SHP77 (cell line): ENCODE data around the gene EFCAB5.
A peak's percentile ranks its signal among the peaks of the same experiment; 100 is the strongest.
"Not testable (repeated sequence)": the region's sequence is repeated elsewhere in the genome, so short reads cannot be mapped to it uniquely, and the experiment has no call there.

Experiments used
- DNase-seq, 2 experiments: peaks; one replicate each; lab custom pipeline; 2025; lab: John Stamatoyannopoulos, UW

EFCAB5 gene

DNA sequence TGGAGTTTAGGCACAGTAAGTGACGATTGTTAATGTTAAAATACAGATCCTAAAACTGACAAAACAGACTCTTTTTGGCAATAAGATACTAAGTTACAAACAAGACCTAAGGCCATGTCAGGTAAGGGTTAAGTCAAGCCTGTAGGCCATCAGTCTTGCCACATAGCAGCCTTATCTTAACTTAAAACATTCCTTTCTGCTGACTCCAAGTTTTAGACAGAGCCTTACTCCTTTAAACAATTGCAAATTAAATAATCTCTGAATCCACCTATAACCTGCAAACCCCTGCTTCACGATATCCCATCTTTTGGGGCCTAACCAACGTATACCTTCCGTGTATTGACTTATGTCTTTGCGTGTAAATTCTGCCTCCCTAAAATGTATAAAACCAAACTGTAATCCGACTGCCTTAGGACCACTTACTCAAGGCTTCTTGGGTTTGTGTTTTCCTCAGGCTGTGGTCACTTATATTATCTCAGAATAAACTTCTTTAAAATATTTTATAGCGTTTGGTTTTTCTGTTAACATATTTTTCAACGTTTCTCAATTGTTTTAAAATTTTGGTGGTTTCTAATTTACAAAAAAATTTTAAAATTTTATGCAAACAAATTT, 64.4 kb downstream of the EFCAB5 start:
- DNase-seq, result no peak

DNA sequence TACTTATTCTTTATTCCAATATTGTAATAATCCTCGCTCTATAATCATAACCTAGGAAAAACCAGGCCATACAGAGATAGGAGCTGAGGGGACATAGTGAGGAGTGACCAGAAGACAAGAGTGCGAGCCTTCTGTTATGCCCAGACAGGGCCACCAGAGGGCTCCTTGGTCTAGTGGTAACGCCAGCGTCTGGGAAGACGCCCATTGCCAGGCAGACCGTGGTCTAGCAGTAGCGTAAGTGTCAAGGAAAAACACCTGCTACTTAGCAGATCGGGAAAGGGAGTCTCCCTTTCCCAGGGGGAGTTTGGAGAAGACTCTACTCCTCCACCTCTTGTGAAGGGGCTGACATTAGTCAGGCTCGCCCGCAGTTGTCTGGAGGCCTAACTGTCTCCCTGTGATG, 70.5 kb downstream of the EFCAB5 start:
- not testable (repeated sequence) for DNase-seq

DNA sequence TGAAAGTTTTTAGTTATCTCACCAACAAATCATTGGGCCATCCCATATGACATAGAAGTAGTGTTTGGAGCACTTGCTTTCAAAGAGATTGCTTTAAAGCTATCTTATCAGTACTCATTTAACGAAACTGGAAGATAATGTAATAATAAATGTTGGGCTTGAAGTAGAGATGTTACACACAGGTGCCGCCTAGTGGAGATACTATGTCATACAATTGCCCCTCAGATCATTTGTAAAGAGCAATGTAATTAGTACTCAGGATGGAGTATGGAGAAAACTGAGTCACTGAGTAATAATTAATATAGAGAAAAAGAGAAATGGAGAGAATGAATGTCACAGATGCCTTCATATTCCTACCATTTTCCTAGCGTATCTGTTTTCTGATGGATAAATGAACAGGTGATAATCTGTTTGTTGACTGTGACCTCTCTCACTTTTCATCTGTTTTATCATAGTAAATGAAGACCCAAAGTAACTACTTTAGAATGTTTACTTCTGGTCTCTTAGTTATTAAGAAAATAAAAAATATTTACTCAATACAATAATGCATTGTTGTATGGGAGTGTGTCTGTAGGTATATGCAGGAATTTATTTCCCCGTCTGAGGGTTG, 80.4 kb downstream of the EFCAB5 start:
- peak; percentile 8 to 18 for DNase-seq

DNA sequence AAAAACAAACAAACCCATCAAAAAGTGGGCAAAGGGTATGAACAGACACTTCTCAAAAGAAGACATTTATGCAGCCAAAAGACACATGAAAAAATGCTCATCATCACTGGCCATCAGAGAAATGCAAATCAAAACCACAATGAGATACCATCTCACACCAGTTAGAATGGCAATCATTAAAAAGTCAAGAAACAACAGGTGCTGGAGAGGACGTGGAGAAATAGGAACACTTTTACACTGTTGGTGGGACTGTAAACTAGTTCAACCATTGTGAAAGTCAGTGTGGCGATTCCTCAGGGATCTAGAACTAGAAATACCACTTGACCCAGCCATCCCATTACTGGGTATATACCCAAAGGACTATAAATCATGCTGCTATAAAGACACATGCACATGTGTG, 83.9 kb downstream of the EFCAB5 start:
- DNase-seq, result not testable (repeated sequence)

DNA sequence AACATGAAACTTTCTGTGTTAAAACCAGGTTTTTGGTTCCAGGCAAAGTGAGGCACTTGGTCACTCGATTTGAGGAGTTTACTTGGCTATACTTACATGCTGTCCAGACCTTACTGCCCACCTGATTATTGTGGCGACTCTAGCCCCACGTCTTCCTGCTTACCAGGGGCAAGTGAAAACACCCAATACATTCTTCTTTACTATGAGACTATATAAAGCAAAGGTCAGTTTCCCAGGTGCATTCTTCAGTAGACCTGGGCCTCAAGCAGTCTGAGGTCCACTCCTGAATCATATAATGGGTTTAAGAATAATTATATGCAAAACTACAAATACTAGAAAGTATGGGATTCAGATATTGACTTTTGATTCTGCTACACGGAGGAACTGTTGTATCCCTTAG, 86.2 kb downstream of the EFCAB5 start:
- no peak for DNase-seq

DNA sequence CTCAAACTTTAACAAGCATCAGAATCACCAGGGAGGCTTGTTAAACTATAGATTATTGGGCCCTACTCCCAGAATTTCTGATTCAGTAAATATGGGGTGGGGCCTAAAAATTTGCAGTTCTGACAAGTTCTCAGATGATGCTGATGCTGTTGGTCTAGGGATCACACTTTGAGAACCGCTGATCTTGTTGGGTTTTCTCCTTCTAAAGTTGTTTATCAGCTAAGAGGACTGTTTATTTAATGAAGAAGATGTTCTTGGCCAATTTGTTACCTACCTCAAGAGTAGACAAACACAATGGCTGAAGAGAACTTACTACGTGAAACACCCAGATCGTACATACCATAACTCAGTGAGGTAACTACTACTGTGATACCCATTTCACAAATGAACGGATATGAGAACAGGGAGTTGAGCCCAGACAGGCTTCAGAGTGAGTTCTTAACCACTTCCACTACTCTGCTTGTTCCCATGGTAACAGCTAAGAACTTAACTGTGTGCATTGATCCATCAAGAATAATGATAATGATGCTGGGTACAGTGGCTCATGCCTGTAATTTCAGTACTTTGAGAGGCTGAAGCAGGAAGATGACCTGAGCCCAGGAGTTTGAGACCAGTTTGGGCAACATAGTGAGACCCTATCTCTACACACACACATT, 89.9 kb downstream of the EFCAB5 start:
- DNase-seq, result no peak

DNA sequence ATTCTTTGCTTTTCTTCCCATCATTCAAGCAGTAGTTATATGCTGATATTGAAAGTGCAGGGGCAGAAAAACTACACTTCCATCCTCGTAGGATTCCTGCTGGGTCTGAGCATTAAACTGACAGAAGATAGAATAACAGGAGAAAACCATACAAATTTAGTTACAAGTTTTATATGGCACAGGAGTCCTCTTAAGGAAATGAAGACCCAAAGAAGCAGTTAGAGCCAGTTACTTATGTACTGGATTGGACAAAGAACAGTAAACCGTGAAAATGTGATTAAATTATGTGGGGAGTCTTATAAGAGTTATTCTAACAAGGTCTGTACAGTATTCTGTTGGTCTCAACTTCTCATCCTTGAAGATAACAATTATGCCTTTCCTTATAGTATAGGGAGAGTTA, 93.9 kb downstream of the EFCAB5 start:
- DNase-seq, result no peak

DNA sequence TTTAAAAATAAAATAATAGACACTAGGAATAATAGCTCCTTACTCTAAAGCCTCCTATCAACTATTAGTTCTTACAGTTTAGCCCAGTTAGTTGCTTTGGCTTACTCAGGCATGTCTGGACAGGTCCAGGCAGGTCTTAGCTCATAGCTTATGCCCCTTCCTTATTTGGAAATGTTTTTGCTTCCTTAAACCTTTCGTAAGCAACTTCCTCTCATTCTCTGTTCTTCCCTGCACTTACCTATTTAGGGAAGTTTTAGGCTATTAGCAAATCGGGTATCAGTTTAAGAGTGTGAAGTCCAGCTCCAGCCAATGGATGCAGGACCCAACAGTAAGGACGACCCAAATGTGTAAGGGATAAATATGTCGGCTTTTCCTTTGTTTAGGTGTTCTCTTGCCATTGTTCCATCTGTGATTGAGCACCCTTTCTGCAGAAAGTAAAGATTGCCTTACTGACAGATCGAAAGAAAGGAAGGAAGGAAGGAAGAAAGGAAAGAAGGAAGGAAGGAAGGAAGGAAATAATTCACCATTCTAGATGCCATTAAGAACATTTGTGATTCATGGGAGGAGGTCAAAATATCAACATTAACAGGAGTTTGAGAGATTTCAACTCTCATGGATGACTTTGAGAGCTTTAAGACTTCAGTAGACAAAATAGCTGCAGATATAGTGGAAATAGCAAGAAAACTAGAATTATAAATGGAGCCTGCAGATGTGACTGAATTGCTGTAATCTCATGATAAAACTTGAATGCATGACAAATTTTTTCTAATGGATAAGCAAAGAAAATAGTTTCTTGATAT, 99.5 kb downstream of the EFCAB5 start:
- DNase-seq, result not testable (repeated sequence)

DNA sequence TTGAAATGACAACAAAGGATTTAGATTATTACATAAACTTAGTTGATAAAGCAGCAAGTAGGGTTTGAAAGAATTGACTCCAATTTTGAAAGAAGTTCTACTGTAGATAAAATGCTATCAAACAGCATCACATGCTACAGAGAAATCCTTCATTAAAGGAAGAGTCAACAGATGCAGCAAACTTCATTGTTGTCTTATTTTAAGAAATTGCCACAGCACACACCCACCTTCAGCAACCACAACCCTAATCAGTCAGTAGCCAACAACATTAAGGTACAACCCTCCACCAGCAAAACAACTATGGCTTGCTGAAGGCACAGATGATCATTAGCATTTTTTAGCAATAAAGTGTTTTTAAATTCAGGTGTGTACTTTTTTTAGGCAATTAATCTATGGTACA, 100.1 kb downstream of the EFCAB5 start:
- DNase-seq, result no peak

DNA sequence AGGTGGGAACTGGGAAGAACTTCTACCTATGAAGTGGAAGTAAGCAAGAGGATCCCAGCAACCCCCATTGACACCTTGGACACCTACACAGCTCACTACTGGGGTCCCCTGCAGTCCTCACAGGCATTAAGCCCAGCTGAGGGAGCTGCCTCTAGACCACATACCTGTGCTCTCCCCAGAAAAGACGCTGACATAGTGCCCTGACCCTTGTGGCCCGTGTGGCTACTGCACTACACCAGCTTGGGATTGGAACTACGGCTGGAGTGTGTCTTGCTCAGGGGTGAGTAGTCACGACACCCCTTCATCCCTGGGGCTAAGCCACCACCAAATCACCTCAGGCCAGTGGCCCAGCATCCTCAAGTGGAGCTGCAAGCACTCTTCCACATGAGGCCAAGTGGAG, 120.9 kb downstream of the EFCAB5 start:
- no peak for DNase-seq

DNA sequence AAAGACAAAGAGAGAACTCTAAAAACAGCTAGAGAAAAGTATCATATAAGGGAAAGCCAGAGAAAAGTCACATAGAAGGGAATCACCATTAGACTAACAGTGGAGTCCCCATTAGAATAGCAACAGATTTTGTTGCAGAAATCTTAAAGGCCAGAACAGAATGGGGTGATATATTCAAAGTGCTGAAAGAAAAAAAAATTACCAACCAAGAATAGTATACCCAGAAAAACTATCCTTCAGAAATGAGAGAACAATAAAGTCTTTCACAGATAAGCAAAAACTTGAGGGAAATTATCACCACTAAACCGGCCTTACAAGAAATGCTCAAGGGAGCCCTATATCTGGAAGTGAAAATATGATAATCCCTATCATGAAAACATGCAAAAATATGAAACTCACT, 123.3 kb downstream of the EFCAB5 start:
- DNase-seq, result no peak

DNA sequence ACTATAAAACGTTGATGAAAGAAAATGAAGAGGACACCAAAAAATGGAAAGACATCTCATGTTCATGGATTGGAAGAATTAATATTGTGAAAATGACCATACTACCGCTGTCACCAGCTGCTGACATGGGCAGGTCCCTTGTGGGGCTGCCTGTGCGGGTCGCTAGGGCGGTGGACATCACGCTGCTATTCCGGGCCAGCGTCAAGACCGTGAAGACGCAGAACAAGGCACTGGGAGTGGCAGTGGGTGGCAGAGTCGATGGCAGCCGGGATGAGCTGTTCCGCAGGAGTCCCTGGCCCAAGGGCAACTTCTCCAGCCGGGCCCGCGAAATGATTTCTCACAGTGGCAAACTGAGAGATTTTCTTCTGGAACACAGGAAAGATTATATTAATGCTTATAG, 127.0 kb downstream of the EFCAB5 start:
- DNase-seq, result no peak

DNA sequence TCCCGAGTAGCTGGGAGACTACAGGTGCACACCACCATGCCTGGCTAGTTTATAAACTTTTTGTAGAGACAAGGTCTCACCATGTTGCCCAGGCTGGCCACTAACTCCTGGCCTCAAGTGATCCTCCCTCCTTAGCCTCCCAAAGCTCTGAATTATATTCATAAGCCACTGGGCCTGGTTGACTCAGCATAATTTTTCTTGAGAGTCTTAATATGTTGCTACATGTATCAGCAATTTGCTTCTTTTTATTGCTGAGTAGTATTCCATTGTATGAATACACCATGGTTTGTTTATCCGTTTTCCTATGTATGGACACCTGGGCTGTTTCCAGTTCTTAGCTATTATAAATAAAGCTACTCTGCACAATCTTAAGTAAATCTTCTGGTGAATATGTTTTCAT, 132.8 kb downstream of the EFCAB5 start:
- no peak for DNase-seq

DNA sequence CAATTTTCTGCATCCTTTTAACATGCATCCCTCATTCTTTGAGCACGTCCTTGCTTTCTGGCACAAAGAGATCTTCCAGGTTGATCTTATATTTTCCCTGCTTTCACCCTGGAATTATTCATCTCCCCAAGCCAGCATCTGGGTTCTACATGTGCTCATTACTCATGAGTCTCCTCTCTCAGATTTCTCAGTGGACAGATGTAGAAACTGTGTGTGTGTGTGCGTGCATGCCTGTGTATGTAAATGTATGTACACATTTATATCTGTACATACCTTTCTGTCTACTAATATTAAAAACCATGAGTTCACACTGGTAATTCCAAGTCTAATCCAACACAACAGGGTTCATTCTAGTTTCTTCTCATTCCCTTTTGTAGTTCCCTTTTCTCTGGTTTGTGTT, 133.3 kb downstream of the EFCAB5 start:
- no peak for DNase-seq

DNA sequence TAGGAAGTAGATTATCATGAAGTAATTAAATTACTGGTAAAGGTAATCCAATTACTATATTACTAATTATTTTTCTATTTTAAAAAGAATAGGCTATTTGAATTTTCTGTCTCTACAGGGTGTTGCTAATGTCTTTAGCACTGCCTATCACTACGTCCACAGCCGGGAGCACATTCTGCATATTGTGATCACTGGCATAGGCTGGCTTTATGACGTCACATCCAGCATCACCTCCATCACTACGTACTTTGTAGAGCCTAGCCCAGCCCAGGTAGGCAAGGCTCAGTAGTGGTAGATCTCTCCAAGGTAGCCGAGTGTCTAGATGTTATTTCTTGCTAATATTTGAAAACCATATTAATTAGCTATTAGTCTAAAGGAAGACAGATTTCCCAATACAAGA, 141.3 kb downstream of the EFCAB5 start:
- DNase-seq, result no peak

DNA sequence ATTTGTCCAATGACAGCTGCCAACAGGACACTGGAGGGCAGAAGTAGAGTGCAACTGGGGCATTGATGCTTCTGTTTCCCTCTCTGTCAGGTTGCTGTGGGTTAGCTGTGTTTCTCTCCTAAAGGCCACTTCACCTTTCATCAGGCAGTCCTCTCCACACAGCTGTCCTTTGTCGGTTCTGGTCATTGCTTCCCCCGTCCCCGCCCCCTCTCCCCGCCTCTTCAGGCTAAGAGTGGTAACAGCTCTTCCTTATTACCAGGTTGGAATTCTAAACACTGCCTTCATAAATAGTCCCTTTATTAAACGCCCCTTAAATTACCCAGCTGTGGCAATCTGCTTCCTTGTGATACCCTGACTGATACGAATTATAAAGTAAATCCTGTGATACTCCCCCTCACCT, 143.4 kb downstream of the EFCAB5 start:
- no peak for DNase-seq

DNA sequence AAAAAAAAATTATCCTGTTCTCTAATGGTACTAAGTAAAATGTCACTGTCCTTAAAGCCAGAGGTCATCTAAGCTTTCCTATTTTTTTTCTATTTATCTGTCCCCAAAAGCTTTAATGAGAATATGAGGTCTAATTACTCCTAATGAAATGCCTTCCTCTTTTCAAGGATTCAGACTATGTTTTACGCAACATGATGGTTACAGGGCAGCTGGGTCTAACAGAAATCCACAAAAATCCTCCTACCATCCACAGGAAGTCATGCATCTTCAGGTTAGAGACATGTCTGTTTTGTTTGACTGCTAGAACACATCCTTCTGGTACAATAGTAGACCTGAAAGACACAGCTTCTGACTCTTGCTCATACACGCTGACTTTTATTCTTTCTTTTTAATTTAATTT, 145.5 kb downstream of the EFCAB5 start:
- no peak for DNase-seq

DNA sequence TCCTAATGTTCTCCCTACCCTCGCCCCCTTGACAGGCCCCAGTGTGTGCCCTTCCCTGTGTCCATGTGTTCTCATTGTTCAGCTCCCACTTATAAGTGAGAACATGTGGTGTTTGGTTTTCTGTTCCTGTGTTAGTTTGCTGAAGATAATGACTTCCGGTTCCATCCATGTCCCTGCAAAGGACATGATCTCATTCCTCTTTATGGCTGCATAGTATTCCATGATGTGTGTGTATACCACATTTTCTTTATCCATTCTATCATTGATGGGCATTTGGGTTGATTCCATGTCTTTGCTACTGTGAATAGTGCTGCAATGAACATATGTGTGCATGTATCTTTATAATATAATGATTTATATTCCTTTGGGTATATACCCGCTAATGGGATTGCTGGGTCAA, 146.0 kb downstream of the EFCAB5 start:
- DNase-seq, result not testable (repeated sequence)

DNA sequence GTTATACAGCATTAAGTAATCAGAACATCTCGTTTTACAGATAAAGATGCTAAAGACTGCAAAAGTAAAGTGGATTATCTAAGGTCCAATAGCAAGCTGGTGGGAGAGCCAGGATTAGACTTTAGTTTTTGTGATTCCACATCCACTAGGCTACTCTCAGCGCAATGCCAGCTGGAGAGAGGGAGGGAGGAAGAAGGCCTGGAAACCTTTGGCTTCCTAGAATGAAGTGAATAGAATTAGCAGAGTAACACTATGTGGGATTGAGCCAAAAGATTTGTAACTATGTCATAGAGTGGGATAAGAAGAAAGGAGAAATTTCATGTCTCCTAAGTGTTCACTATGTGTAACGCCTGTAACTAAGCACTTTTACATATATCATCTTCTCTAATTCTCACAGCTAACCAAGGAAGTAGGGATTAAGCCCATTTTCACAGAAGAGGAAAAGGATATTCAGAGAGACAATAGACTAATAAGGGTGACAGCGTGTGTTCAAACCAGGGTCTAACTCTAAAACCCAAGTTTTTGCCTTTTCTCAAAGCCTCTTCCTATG, 149.8 kb downstream of the EFCAB5 start:
- DNase-seq, result no peak

DNA sequence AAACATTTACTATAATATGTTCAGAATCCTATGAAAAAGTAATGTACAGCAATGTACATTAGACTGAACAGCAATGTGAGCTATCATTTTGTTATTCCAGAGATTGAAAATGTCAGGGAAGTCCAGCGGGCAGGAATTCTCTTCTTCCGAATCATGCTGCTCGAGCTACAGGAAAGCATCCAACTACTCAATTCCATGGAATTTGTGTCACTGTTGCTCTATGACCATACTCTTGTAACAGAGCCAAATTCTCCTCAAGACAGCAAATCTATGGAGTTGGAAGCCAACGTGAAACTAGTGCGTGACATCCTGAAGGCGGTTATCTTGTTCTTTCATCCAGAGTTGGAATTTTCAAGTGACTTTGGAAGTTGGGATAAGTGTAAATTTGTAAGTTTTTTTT, 150.3 kb downstream of the EFCAB5 start:
- DNase-seq, result no peak

DNA sequence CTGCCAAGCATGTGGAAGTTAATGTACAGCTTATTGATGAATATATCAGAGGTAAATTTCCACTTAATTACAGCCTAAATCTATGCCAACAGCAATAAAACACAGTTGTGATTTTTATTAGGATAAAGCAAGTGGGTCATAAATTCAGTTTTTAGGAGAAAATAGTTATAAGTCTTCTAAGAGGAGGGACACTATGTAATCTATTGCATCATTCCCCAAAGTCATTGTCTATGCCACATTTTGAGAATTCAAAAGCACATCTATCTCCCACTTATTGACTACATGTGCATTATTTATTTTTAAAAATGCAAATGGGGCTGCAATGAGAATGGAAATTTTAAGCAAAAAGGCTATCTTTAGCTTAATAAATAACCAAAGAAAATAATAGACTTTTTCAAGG, 151.5 kb downstream of the EFCAB5 start:
- DNase-seq, result no peak

DNA sequence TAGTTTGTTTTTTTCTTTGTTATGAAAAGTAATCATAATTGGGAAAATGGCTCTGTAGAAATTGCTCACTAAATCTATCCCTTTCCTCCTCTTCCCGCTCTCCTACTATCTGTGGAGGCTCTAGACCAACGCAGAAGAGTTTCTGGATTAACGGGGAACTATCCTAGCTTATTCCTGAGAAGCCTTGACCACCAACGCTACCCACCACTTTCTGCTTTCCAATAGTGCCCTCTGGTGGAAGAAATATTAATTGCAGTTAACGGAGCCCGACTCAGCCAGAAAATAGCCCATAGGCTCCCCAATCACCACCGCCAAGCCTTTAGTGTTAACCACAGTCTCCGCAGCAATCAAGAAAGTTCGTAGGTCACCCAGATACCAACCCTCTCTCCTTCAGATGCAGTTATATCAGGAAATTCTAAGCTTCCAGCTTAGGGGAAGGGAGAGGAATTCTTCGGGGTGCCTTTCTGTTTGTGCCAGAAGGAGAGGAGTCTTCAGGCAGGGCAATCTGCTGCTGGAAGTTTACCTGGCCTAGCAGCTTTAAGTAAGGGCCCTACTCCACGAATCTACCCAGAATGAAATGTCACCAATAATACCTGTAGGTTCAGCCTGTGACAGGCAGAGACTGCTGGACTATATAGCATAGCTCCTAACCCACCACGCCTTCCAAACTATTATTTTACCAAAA, 152.2 kb downstream of the EFCAB5 start:
- DNase-seq, result peak; percentile 37 to 38
